Liver (tissue), 9 donors: ENCODE measurements around the gene CDK17. TPM values are rescaled to one million over a fixed set of nuclear protein-coding genes. Genes with fewer than 3 reads are reported as not detected.

Source experiments
- DNase-seq: peaks from one replicate; pipeline ENCODE4 v3.0.0-alpha.2; 2017; ENCODE audit warnings: low spot score
- H3K27ac ChIP-seq, 2 donors: one replicate each; pipeline ENCODE4 v1.7.0; 2013; ENCODE audit warnings: inconsistent platforms in 2 of 2, low read length in 2 of 2, control low read depth in 1 of 2, low read depth in 1 of 2, mild to moderate bottlenecking in 1 of 2
- H3K27me3 ChIP-seq, 4 donors: one replicate each; pipeline versions ENCODE4 v1.6.1 to v1.7.0; 2013; ENCODE audit warnings: low read length in 3 of 4, inconsistent platforms in 1 of 4, mild to moderate bottlenecking in 1 of 4, moderate library complexity in 1 of 4; ENCODE audit not compliant: control insufficient read depth in 4 of 4, insufficient read depth in 4 of 4
- H3K36me3 ChIP-seq, 4 donors: one replicate each; pipeline versions ENCODE4 v1.6.1 to v1.7.0; 2013; ENCODE audit warnings: low read length in 3 of 4, mild to moderate bottlenecking in 3 of 4, low read depth in 1 of 4, moderate library complexity in 1 of 4; ENCODE audit not compliant: control insufficient read depth in 4 of 4, insufficient read depth in 3 of 4
- H3K4me1 ChIP-seq, 4 donors: one replicate each; pipeline versions ENCODE4 v1.6.1 to v1.7.0; 2013; ENCODE audit warnings: low read length in 3 of 4, mild to moderate bottlenecking in 3 of 4, moderate library complexity in 1 of 4; ENCODE audit not compliant: control insufficient read depth in 4 of 4, insufficient read depth in 4 of 4
- H3K4me3 ChIP-seq, 3 donors: one replicate each; pipeline versions ENCODE4 v1.6.1 to v1.7.0; 2013; ENCODE audit warnings: low read length in 3 of 3, control low read depth in 1 of 3, low read depth in 1 of 3, mild to moderate bottlenecking in 1 of 3
- H3K9ac ChIP-seq, 2 donors: one replicate each; pipeline ENCODE4 v1.7.0; 2013; ENCODE audit warnings: low read length in 2 of 2, mild to moderate bottlenecking in 2 of 2, moderate library complexity in 2 of 2, control low read depth in 1 of 2, low read depth in 1 of 2
- H3K9me3 ChIP-seq, 4 donors: one replicate each; pipeline versions ENCODE4 v1.6.1 to v1.7.0; 2013; ENCODE audit warnings: low read length in 3 of 4; ENCODE audit not compliant: control insufficient read depth in 4 of 4
- CTCF ChIP-seq: fragments of 150-350 bp; IDR thresholded peaks from 2 replicates; pipeline ENCODE4 v1.5.1; 2017; ENCODE audit warnings: improper control_type of control experiment, low read depth, low read length; ENCODE audit not compliant: missing input control
- EGR1 ChIP-seq, 2 donors: IDR thresholded peaks; 2 replicates each; pipeline ENCODE4 v1.6.1; 2016 to 2018; ENCODE audit warnings: antibody characterized with exemption in 2 of 2, low read depth in 2 of 2
- FOXA1 ChIP-seq: IDR thresholded peaks from 2 replicates; pipeline ENCODE4 v1.6.1; 2016; ENCODE audit warnings: antibody characterized with exemption
- FOXA2 ChIP-seq: IDR thresholded peaks from 2 replicates; pipeline ENCODE4 v1.6.1; 2016; ENCODE audit warnings: antibody characterized with exemption
- GABPA ChIP-seq, 2 donors: IDR thresholded peaks in 1 of 2; conservative IDR thresholded peaks in 1 of 2; 2 replicates each; pipeline ENCODE4 v1.6.1; 2016; ENCODE audit warnings: antibody characterized with exemption in 2 of 2, mild to moderate bottlenecking in 1 of 2, moderate library complexity in 1 of 2
- HNF4A ChIP-seq, 2 donors: conservative IDR thresholded peaks; 2 replicates each; pipeline ENCODE4 v1.6.1; 2016; ENCODE audit warnings: antibody characterized with exemption in 2 of 2, mild to moderate bottlenecking in 2 of 2
- HNF4G ChIP-seq: IDR thresholded peaks from 2 replicates; pipeline ENCODE4 v1.6.1; 2016; ENCODE audit warnings: antibody characterized with exemption
- JUND ChIP-seq, 2 donors: IDR thresholded peaks; 2 replicates each; pipeline ENCODE4 v1.6.1; 2016; ENCODE audit warnings: antibody characterized with exemption in 2 of 2
- NR2F2 ChIP-seq: IDR thresholded peaks from 2 replicates; pipeline ENCODE4 v1.6.1; 2016; ENCODE audit warnings: antibody characterized with exemption
- RAD21 ChIP-seq, 2 donors: IDR thresholded peaks; 2 replicates each; pipeline ENCODE4 v1.6.1; 2016; ENCODE audit warnings: antibody characterized with exemption in 2 of 2, mild to moderate bottlenecking in 2 of 2
- RXRA ChIP-seq, 2 donors: IDR thresholded peaks; 2 replicates each; pipeline ENCODE4 v1.6.1; 2017 to 2018; ENCODE audit warnings: antibody characterized with exemption in 2 of 2, mild to moderate bottlenecking in 1 of 2
- SP1 ChIP-seq: IDR thresholded peaks from 2 replicates; pipeline ENCODE4 v1.6.1; 2018; ENCODE audit warnings: antibody characterized with exemption, mild to moderate bottlenecking
- TAF1 ChIP-seq: conservative IDR thresholded peaks from 2 replicates; pipeline ENCODE4 v1.6.1; 2016; ENCODE audit warnings: antibody characterized with exemption, mild to moderate bottlenecking
- YY1 ChIP-seq: IDR thresholded peaks from 2 replicates; pipeline ENCODE4 v1.6.1; 2016; ENCODE audit warnings: antibody characterized with exemption, mild to moderate bottlenecking
- ZBTB33 ChIP-seq: IDR thresholded peaks from 2 replicates; pipeline ENCODE4 v1.6.1; 2016; ENCODE audit warnings: antibody characterized with exemption
- WGBS: extraction: QIAGEN DNeasy Blood & Tissue Kit; methylation state at CpG from one replicate; pipeline ENCODE4 v1.1.7; 2013; 5-methylcytosine and 5-hydroxymethylcytosine counted together
- polyA plus RNA-seq, 2 donors: library from polyadenylated mRNA; stranded (reverse) in 1 of 2; unstranded in 1 of 2; fragments of 200-250 nt in 1 of 2; fragments of >200 nt in 1 of 2; fragmentation: Nextera tagmentation in 1 of 2; extraction: Ambion mirVana in 1 of 2; gene quantifications; one replicate each; pipeline versions ENCODE4 v1.2.1 to v1.2.3, GENCODE V29; 2013 to 2015
- total RNA-seq, 2 donors: library from RNA; depleted of rRNA; stranded (reverse); fragments of >200 nt; gene quantifications; one replicate each; pipeline ENCODE4 v1.2.3, GENCODE V29; 2014
- TF ChIP-seq, protein P1 (sequence below): IDR thresholded peaks from 2 replicates; pipeline ENCODE4 v1.6.1; 2016; ENCODE audit warnings: antibody characterized with exemption
- TF ChIP-seq, protein P2 (sequence below): IDR thresholded peaks from 2 replicates; pipeline ENCODE4 v1.6.1; 2016; ENCODE audit warnings: antibody characterized with exemption
- TF ChIP-seq, protein P3 (sequence below): IDR thresholded peaks from 2 replicates; pipeline ENCODE4 v1.6.1; 2016; ENCODE audit warnings: antibody characterized with exemption, mild to moderate bottlenecking
- donor health status: healthy.
- donor health status: healthy.
- donor health status: healthy.
- donor health status: healthy.
- donor health status: healthy.

CDK17 gene
- total and polyA plus RNA-seq, 4 donors = 4.8 to 25.2 (median 14.9) TPM

DNA sequence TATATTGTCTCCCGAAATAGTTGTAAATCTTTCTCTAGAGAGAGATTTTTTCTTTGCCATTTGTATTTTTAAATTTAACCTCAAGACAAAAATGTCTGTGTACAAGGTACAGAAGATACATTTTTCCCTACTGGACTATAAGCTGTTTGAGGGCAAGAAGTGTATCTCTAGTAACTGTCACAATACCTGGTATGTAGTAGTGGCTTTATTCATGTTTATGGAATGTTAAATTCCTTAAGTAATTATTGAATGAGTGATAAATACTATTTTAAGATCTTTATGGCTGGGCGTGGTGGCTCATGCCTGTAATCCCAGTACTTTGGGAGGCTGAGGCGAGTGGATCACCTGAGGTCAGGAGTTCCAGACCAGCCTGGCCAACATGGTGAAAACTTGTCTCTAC is 24.4 kb upstream of the CDK17 start:
- DNase-seq = no peak
- no peak overlapping the region for H3K27ac ChIP-seq
- no peaks in the 10 kb centered on the region for H3K9me3 ChIP-seq
- TF ChIP-seq SP1 = no peak
- no peak for TF ChIP-seq RXRA (IDR thresholded peaks at IDR 0.05)
- no peaks in the 10 kb centered on the region for H3K4me1 ChIP-seq
- 94% methylated on average over 3 of the region's 3 CpGs for WGBS
- H3K36me3 ChIP-seq = no peaks in the 10 kb centered on the region
- no peak overlapping the region for H3K9ac ChIP-seq
- no peak overlapping the region for H3K4me3 ChIP-seq
- no peaks in the 10 kb centered on the region for H3K27me3 ChIP-seq

GRCh38 chr12:96422192-96422591 is 22.0 kb upstream of the CDK17 start:
- no peaks in the 10 kb centered on the region for H3K4me1 ChIP-seq
- no peak for TF ChIP-seq FOXA1
- TF ChIP-seq FOXA2 = no peak
- TF ChIP-seq RXRA (IDR thresholded peaks at IDR 0.05) = no peak
- TF ChIP-seq RAD21 (IDR thresholded peaks at IDR 0.05) = no peak
- TF ChIP-seq NR2F2 = no peak
- no peak for TF ChIP-seq EGR1 (IDR thresholded peaks at IDR 0.05; ENCODE audit: low read depth in 2 of 2)
- TF ChIP-seq SP1 = no peak
- TF ChIP-seq GABPA (IDR thresholded peaks at IDR 0.05 in 1 of 2, conservative IDR thresholded peaks at IDR 0.05 in 1 of 2) = no peak
- no peak for TF ChIP-seq JUND (IDR thresholded peaks at IDR 0.05)
- TF ChIP-seq CTCF = no peak
- no peak overlapping the region for H3K27ac ChIP-seq
- no peaks in the 10 kb centered on the region for H3K36me3 ChIP-seq
- H3K4me3 ChIP-seq = no peak overlapping the region
- no peaks in the 10 kb centered on the region for H3K27me3 ChIP-seq
- H3K9me3 ChIP-seq = no peaks in the 10 kb centered on the region
- H3K9ac ChIP-seq = no peak overlapping the region
- no peak for DNase-seq
- WGBS = 79% methylated on average over 2 of the region's 2 CpGs

DNA sequence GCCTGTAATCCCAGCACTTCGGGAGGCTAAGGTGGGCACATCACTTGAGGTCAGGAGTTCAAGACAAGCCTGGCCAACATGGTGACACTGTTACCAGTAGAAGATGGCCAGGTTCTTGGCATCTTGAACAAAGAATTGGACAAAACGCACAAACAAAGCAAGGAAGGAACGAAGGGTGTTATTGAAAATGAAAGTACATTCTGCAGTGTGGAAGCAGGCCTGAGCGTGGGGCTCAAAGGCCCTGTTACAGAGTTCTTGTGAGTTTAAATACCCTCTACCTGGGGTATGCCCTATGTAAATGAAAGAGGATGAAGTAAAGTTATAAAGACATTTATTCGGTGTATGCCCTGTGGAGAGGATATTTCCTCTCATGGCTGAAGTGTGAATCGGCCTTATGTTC is 20.8 kb upstream of the CDK17 start:
- no peaks in the 10 kb centered on the region for H3K9me3 ChIP-seq
- H3K9ac ChIP-seq = peak overlapping the region in 1 of 2 donors; percentile 64
- H3K27ac ChIP-seq = no peak overlapping the region
- H3K4me3 ChIP-seq = no peak overlapping the region
- H3K4me1 ChIP-seq = no peaks in the 10 kb centered on the region
- DNase-seq = no peak
- H3K27me3 ChIP-seq = no peaks in the 10 kb centered on the region
- H3K36me3 ChIP-seq = no peaks in the 10 kb centered on the region
- no peak for TF ChIP-seq JUND (IDR thresholded peaks at IDR 0.05)
- TF ChIP-seq, protein P1, sequence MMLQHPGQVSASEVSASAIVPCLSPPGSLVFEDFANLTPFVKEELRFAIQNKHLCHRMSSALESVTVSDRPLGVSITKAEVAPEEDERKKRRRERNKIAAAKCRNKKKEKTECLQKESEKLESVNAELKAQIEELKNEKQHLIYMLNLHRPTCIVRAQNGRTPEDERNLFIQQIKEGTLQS = no peak
- TF ChIP-seq, protein P2, sequence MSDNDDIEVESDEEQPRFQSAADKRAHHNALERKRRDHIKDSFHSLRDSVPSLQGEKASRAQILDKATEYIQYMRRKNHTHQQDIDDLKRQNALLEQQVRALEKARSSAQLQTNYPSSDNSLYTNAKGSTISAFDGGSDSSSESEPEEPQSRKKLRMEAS = no peak
- no peak for TF ChIP-seq FOXA2
- TF ChIP-seq SP1 = no peak
- no peak for TF ChIP-seq RXRA (IDR thresholded peaks at IDR 0.05)
- no peak for TF ChIP-seq HNF4A (conservative IDR thresholded peaks at IDR 0.05)
- no peak for TF ChIP-seq NR2F2
- TF ChIP-seq, protein P3, sequence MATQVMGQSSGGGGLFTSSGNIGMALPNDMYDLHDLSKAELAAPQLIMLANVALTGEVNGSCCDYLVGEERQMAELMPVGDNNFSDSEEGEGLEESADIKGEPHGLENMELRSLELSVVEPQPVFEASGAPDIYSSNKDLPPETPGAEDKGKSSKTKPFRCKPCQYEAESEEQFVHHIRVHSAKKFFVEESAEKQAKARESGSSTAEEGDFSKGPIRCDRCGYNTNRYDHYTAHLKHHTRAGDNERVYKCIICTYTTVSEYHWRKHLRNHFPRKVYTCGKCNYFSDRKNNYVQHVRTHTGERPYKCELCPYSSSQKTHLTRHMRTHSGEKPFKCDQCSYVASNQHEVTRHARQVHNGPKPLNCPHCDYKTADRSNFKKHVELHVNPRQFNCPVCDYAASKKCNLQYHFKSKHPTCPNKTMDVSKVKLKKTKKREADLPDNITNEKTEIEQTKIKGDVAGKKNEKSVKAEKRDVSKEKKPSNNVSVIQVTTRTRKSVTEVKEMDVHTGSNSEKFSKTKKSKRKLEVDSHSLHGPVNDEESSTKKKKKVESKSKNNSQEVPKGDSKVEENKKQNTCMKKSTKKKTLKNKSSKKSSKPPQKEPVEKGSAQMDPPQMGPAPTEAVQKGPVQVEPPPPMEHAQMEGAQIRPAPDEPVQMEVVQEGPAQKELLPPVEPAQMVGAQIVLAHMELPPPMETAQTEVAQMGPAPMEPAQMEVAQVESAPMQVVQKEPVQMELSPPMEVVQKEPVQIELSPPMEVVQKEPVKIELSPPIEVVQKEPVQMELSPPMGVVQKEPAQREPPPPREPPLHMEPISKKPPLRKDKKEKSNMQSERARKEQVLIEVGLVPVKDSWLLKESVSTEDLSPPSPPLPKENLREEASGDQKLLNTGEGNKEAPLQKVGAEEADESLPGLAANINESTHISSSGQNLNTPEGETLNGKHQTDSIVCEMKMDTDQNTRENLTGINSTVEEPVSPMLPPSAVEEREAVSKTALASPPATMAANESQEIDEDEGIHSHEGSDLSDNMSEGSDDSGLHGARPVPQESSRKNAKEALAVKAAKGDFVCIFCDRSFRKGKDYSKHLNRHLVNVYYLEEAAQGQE = no peak
- no peak for TF ChIP-seq YY1
- TF ChIP-seq TAF1 = no peak
- TF ChIP-seq EGR1 (IDR thresholded peaks at IDR 0.05; ENCODE audit: low read depth in 2 of 2) = no peak
- no peak for TF ChIP-seq RAD21 (IDR thresholded peaks at IDR 0.05)
- TF ChIP-seq HNF4G = no peak
- no peak for TF ChIP-seq FOXA1
- TF ChIP-seq CTCF = no peak
- TF ChIP-seq ZBTB33 = no peak
- TF ChIP-seq GABPA (IDR thresholded peaks at IDR 0.05 in 1 of 2, conservative IDR thresholded peaks at IDR 0.05 in 1 of 2) = no peak
- WGBS = 77% methylated on average over 6 of the region's 6 CpGs
